Caco-2 (cell line): ENCODE measurements around the gene PPP1R18. TPM values are rescaled to one million over a fixed set of nuclear protein-coding genes. Genes with fewer than 3 reads are reported as not detected.

ENCODE experiments used
- BruUV-seq: library from RNA; stranded (reverse); fragments of 400-500 nt; replicated peaks from 2 replicates; lab custom pipeline; 2021; lab: Mats Ljungman, UMichigan
- CTCF ChIA-PET: fragments of 300-600 bp; sonication (Branson Sonifier 250); formaldehyde crosslinking; loops from one replicate; lab custom pipeline; 2022; ENCODE audit warnings: antibody characterized with exemption; lab: Charles Lee
- POLR2A ChIA-PET: fragments of 300-600 bp; sonication (Branson Sonifier 250); formaldehyde crosslinking; loops from one replicate; lab custom pipeline; 2022; ENCODE audit warnings: antibody characterized with exemption; lab: Charles Lee
- DNase-seq, 2 experiments: peaks; one replicate each; pipeline versions ENCODE4 v3.0.0 to v3.0.0-alpha.2; 2020 to 2022
- H3K27me3 ChIP-seq: replicated peaks from 2 replicates; pipeline ENCODE4 v1.6.0; 2011; ENCODE audit warnings: low read length; ENCODE audit not compliant: control insufficient read depth, insufficient read depth
- H3K36me3 ChIP-seq: 2 replicates; pipeline ENCODE4 v1.5.1; 2011; ENCODE audit warnings: low read length; ENCODE audit not compliant: control insufficient read depth, insufficient read depth
- H3K4me1 ChIP-seq: fragments of 250-450 bp; sonication (Bioruptor Pico); 2 replicates; pipeline ENCODE4 v1.5.1; 2020; ENCODE audit warnings: mild to moderate bottlenecking
- H3K4me3 ChIP-seq: 2 replicates; pipeline ENCODE4 v1.5.1; 2011; ENCODE audit warnings: low read depth, mild to moderate bottlenecking, control low read depth, low read length
- H3K9me3 ChIP-seq: fragments of 250-450 bp; sonication (Bioruptor Pico); 2 replicates; pipeline ENCODE4 v1.5.1; 2020; ENCODE audit warnings: mild to moderate bottlenecking, moderate library complexity
- H3K27ac Mint-ChIP-seq: one replicate; pipeline ENCODE4 v1.8.0; 2022; ENCODE audit warnings: mixed read lengths; ENCODE audit not compliant: unreplicated experiment
- H3K27me3 Mint-ChIP-seq: one replicate; pipeline ENCODE4 v1.8.0; 2022; ENCODE audit warnings: mixed read lengths; ENCODE audit not compliant: insufficient read depth, unreplicated experiment
- H3K36me3 Mint-ChIP-seq: one replicate; pipeline ENCODE4 v1.8.0; 2022; ENCODE audit warnings: mild to moderate bottlenecking, mixed read lengths; ENCODE audit not compliant: insufficient read depth, unreplicated experiment
- H3K4me1 Mint-ChIP-seq: one replicate; pipeline ENCODE4 v1.8.0; 2022; ENCODE audit warnings: low read depth, mixed read lengths; ENCODE audit not compliant: unreplicated experiment
- H3K4me3 Mint-ChIP-seq: one replicate; pipeline ENCODE4 v1.8.0; 2022; ENCODE audit warnings: mild to moderate bottlenecking, moderate library complexity, mixed read lengths; ENCODE audit not compliant: unreplicated experiment
- H3K9me3 Mint-ChIP-seq: one replicate; pipeline ENCODE4 v1.8.0; 2022; ENCODE audit warnings: mixed read lengths; ENCODE audit not compliant: unreplicated experiment
- intact Hi-C: fragments of 100-400 bp; cut with micrococcal nuclease; formaldehyde crosslinking; loops from one replicate; pipeline ENCODE4 v1.10.0; 2022; ENCODE audit not compliant: unreplicated experiment
- total RNA-seq: library from RNA; stranded (reverse); gene quantifications from 2 replicates; pipeline ENCODE4 v1.2.3, GENCODE V29; 2022
- TF ChIP-seq, protein P1 (sequence below), 2 experiments: fragments of 200-600 bp in 1 of 2; IDR thresholded peaks; 1 replicate in 1 of 2; 2 replicates in 1 of 2; pipeline versions ENCODE4 v1.5.1 to v1.8.0; 2011 to 2022; ENCODE audit warnings: antibody characterized with exemption in 1 of 2, control low read depth in 1 of 2, inconsistent platforms in 1 of 2, low read depth in 1 of 2, low read length in 1 of 2, mild to moderate bottlenecking in 1 of 2, moderate library complexity in 1 of 2; ENCODE audit not compliant: insufficient read depth in 1 of 2, severe bottlenecking in 1 of 2, unreplicated experiment in 1 of 2

PPP1R18 gene
- total RNA-seq, 1 experiment from 2014 or later, result 6.6 TPM

DNA sequence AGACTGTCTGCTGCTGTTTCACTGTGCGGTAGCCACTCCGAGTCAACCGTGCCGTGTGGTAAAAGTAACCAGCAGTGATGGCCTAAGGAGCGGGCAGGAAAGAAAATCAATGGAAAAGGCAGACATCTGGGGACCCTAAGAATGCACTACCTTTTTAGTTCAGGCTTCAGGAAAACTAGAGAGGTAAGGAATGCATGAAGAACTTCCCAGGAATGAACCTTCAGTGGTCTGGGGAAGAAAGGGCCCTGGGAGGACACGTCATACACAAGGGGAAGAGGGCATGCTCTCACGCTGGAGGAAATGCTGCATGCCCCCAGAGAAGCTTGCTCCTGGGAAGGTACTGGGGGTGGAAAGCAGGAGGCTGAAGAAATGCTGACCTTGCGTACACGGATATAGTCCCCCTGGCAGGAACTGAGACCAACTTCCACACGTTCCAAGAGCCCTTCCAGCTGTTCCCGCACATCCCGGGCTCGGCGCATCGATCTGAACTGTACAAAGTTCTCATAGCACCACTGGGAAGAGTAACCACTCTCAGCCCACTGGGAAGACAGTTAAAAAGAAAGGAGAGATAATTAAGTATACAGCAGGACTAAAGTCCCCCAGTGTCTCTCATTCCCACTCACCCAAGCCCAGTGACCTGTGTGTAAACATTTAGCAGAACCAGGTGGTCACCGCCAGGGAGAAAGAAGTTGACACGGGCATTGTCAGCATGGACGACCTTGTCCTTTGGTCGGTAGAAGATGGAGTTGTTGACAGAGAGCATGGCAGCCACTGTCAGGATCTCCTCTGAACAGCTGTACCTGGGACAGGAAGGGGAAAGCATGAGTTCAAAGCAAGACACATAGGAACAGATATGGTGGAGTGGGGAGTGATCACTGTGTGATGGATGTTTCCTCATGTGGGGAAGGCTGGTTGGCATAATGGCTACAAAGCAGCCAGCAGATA is 31.4 kb downstream of the PPP1R18 start:
- Mint-ChIP-seq H3K9me3 (no peaks in the 10 kb centered on the region), H3K4me3 (no peak overlapping the region), H3K36me3 (peaks cover 68% of the 10 kb centered on the region), H3K27ac (no peak overlapping the region), H3K4me1 (no peaks in the 10 kb centered on the region), H3K27me3 (no peaks in the 10 kb centered on the region)
- DNase-seq, result no peak
- intact Hi-C loops, result no loop called here
- ChIA-PET POLR2A (no interaction called here), CTCF (no interaction called here)
- Histone ChIP-seq H3K36me3 (peaks cover 2% of the 10 kb centered on the region; the same call in 1 of the 2 replicates), H3K27me3 (no peaks in the 10 kb centered on the region), H3K4me1 (no peaks in the 10 kb centered on the region), H3K4me3 (no peak overlapping the region), H3K9me3 (no peaks in the 10 kb centered on the region)
- TF ChIP-seq, protein P1, sequence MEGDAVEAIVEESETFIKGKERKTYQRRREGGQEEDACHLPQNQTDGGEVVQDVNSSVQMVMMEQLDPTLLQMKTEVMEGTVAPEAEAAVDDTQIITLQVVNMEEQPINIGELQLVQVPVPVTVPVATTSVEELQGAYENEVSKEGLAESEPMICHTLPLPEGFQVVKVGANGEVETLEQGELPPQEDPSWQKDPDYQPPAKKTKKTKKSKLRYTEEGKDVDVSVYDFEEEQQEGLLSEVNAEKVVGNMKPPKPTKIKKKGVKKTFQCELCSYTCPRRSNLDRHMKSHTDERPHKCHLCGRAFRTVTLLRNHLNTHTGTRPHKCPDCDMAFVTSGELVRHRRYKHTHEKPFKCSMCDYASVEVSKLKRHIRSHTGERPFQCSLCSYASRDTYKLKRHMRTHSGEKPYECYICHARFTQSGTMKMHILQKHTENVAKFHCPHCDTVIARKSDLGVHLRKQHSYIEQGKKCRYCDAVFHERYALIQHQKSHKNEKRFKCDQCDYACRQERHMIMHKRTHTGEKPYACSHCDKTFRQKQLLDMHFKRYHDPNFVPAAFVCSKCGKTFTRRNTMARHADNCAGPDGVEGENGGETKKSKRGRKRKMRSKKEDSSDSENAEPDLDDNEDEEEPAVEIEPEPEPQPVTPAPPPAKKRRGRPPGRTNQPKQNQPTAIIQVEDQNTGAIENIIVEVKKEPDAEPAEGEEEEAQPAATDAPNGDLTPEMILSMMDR (IDR thresholded peaks at IDR 0.05; ENCODE audit: insufficient read depth in 1 of 2, low read depth in 1 of 2, low read length in 1 of 2, severe bottlenecking in 1 of 2, unreplicated experiment in 1 of 2), result no peak
- BruUV-seq, result no TSS peak

DNA sequence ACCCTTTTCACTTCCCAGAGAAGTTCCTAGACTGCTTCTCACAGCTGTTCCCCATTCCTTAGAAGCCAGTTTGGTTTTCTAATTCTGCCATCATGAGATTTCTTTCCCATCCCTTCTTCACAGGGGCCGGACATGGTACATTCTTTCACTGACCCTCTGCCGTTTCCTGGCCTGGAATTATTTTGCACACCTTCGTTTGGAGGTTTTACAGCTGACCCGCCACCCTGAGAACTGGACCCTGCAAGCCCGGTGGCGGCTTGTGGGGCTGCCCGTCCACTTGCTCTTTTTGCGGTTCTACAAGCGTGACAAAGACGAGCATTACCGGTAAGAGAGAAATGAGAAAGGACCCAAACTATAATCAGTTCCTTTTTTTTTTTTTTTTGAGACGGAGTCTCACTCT is 35.3 kb downstream of the PPP1R18 start:
- BruUV-seq, result no TSS peak

More for the DNA sequence above, 35.3 kb downstream of the PPP1R18 start:
- peaks cover 5% of the 10 kb centered on the region for H3K4me1 Mint-ChIP-seq
- H3K27ac Mint-ChIP-seq, result no peak overlapping the region
- no peak overlapping the region for H3K4me3 Mint-ChIP-seq
- peaks cover 63% of the 10 kb centered on the region for H3K36me3 Mint-ChIP-seq
- no peaks in the 10 kb centered on the region for H3K27me3 Mint-ChIP-seq
- no peak for DNase-seq
- CTCF ChIA-PET, result no interaction called here
- no peaks in the 10 kb centered on the region for H3K9me3 Mint-ChIP-seq
- TF ChIP-seq, protein P1 (IDR thresholded peaks at IDR 0.05; ENCODE audit: insufficient read depth in 1 of 2, low read depth in 1 of 2, low read length in 1 of 2, severe bottlenecking in 1 of 2, unreplicated experiment in 1 of 2), result no peak
- peaks cover 2% of the 10 kb centered on the region; the same call in 1 of the 2 replicates for H3K36me3 ChIP-seq
- H3K4me3 ChIP-seq, result no peak overlapping the region
- intact Hi-C loops, result no loop called here
- no peaks in the 10 kb centered on the region for H3K27me3 ChIP-seq
- H3K4me1 ChIP-seq, result no peaks in the 10 kb centered on the region
- H3K9me3 ChIP-seq, result no peaks in the 10 kb centered on the region
- POLR2A ChIA-PET, result no interaction called here
